ENCODE measurements around the gene UNCX.
"Not testable (repeated sequence)": the region's sequence is repeated elsewhere in the genome, so short reads cannot be mapped to it uniquely, and the experiment has no call there.

The UNCX gene

GRCh38 chr7:1232623-1233332, at the start of gene UNCX:
Gene UNCX, plus strand, starts transcription at chr7:1232872. Its CDS starts 146 bp downstream, at chr7:1233018.
- DNase-seq, result no peak

- DNase-seq, result no peak
Observed at GRCh38 chr7:1187127-1187526, 45.5 kb upstream of the UNCX start.

GRCh38 chr7:1188720-1189294, 43.9 kb upstream of the UNCX start:
- no peak for DNase-seq

GRCh38 chr7:1189986-1190772, 42.5 kb upstream of the UNCX start:
- DNase-seq, result no peak

GRCh38 chr7:1192171-1192676, 40.4 kb upstream of the UNCX start:
- DNase-seq, result no peak

- peak; percentile 28 for DNase-seq
Observed at GRCh38 chr7:1193593-1194424, 38.9 kb upstream of the UNCX start.

- not testable (repeated sequence) for DNase-seq
Observed at GRCh38 chr7:1196441-1196840, 36.2 kb upstream of the UNCX start.

GRCh38 chr7:1196950-1197349, 35.7 kb upstream of the UNCX start:
- no peak for DNase-seq

GRCh38 chr7:1197997-1198625, 34.6 kb upstream of the UNCX start:
- peak; percentile 69 for DNase-seq

GRCh38 chr7:1200045-1200444, 32.6 kb upstream of the UNCX start:
- peak; percentile 36 for DNase-seq

- DNase-seq, result no peak
Observed at GRCh38 chr7:1201916-1202315, 30.8 kb upstream of the UNCX start.

GRCh38 chr7:1202914-1203313, 29.8 kb upstream of the UNCX start:
- not testable (repeated sequence) for DNase-seq

- DNase-seq, result no peak
Observed at GRCh38 chr7:1204460-1205140, 28.1 kb upstream of the UNCX start.

- DNase-seq, result not testable (repeated sequence)
Observed at GRCh38 chr7:1205742-1206141, 26.9 kb upstream of the UNCX start.

GRCh38 chr7:1209097-1209496, 23.6 kb upstream of the UNCX start:
- DNase-seq, result no peak

GRCh38 chr7:1210321-1210978, 22.2 kb upstream of the UNCX start:
- peak; percentile 30 for DNase-seq

GRCh38 chr7:1210979-1211608, 21.6 kb upstream of the UNCX start:
- DNase-seq, result no peak

- DNase-seq, result no peak
Observed at GRCh38 chr7:1211611-1212010, 21.1 kb upstream of the UNCX start.

GRCh38 chr7:1212025-1212424, 20.6 kb upstream of the UNCX start:
- not testable (repeated sequence) for DNase-seq

- no peak for DNase-seq
Observed at GRCh38 chr7:1214516-1214915, 18.2 kb upstream of the UNCX start.
